ENCODE results near the gene COL18A1.
"Not testable (repeated sequence)": the region's sequence is repeated elsewhere in the genome, so short reads cannot be mapped to it uniquely, and the experiment has no call there.

The COL18A1 gene

GRCh38 chr21:45404730-45405270 is at the start of gene COL18A1:
COL18A1 (plus strand) TSS chr21:45405165; CDS start chr21:45405231, 66 bp downstream.
- DNase-seq (ENCODE audit: extremely low read depth in 1 of 2, low read depth in 1 of 2), result no peak

DNA sequence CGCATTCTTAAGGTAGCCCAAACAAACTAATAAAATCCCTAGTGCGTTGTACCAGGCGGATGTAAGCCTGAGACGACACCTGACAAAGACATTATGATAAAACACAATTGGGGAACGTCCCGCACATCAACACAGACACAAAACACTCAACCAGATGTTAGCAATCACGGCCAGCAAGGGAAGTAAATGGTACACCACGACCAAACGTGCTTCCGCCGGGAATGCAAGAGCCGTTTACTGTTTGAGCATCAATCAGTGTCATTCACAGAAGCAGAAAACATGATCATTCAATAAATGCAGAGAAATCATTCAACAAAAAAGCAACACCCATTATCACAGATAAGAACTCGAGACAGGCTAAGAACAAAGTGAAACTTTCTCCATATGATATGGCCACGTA is 49.4 kb upstream of the COL18A1 start:
- no peak for DNase-seq (ENCODE audit: extremely low read depth in 1 of 2, low read depth in 1 of 2)

GRCh38 chr21:45356251-45356650 is 48.7 kb upstream of the COL18A1 start:
- DNase-seq (ENCODE audit: extremely low read depth in 1 of 2, low read depth in 1 of 2), result no peak

GRCh38 chr21:45356653-45357435 is 48.1 kb upstream of the COL18A1 start:
- DNase-seq (ENCODE audit: extremely low read depth in 1 of 2, low read depth in 1 of 2), result no peak

- no peak for DNase-seq (ENCODE audit: extremely low read depth in 1 of 2, low read depth in 1 of 2)
These were observed 47.3 kb upstream of the COL18A1 start for GRCh38 chr21:45357436-45358260.

- no peak for DNase-seq (ENCODE audit: extremely low read depth in 1 of 2, low read depth in 1 of 2)
These were observed 46.7 kb upstream of the COL18A1 start for GRCh38 chr21:45358261-45358670.

DNA sequence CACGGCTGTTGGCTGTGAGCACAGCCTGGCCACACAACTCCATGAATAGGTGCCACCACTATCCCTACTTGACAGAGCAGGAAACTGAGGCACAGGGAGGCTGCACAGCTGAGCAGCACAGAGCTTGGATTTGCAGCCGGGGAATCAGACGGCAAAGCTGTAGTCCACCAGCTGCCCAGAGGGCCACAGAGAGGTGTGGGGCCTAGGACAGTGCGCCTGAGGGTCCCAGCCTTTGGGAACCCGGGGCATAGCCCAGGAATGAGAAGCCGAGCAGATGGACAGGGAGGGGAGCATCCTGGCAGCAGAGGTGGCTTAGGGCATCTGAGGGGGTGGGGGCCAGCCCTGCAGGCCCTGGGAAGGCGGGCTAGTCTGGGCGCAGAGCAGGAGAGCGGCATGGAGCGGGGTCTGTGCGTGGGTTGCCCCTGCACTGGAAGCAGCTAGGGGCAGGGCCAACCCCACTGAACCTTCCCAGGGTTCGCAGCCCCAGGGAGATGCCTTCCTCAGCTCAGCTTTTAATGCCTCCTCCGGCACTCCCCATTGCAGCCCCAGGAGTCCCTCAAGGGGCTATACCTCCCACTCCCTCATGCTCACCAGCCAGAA is 46.2 kb upstream of the COL18A1 start:
- DNase-seq (ENCODE audit: extremely low read depth in 1 of 2, low read depth in 1 of 2), result no peak

GRCh38 chr21:45359451-45360217 is 45.3 kb upstream of the COL18A1 start:
- DNase-seq (ENCODE audit: extremely low read depth in 1 of 2, low read depth in 1 of 2), result no peak

- no peak for DNase-seq (ENCODE audit: extremely low read depth in 1 of 2, low read depth in 1 of 2)
These were observed 43.6 kb upstream of the COL18A1 start for GRCh38 chr21:45361033-45361997.

GRCh38 chr21:45362077-45362747 is 42.8 kb upstream of the COL18A1 start:
- DNase-seq (ENCODE audit: extremely low read depth in 1 of 2, low read depth in 1 of 2), result no peak

DNA sequence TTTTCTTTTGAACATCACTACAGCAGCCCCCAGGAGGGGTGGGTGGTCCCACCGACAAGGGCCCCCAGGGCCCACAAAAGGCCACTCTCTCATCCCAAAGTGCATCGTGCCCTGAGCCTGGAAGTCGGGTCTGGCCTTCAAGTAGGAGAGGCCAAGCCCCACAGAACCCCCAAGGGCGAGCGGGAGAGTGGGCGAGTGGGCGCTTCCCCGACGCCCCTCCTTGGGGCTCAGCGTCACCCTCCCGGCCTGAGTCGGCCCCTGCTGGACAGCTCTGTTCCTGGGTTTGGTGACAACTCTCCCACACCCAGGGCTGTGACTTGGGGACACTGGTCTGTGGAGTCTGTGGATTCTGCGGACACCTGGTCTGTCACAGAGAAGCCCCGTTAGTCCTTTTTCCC is 42.2 kb upstream of the COL18A1 start:
- DNase-seq (ENCODE audit: extremely low read depth in 1 of 2, low read depth in 1 of 2), result no peak

GRCh38 chr21:45363272-45363671 is 41.7 kb upstream of the COL18A1 start:
- DNase-seq (ENCODE audit: extremely low read depth in 1 of 2, low read depth in 1 of 2), result not testable (repeated sequence)

GRCh38 chr21:45363921-45364467 is 41.0 kb upstream of the COL18A1 start:
- peak; percentile 7 to 39 for DNase-seq (ENCODE audit: extremely low read depth in 1 of 2, low read depth in 1 of 2)

GRCh38 chr21:45364468-45365185 is 40.3 kb upstream of the COL18A1 start:
- DNase-seq (ENCODE audit: extremely low read depth in 1 of 2, low read depth in 1 of 2), result no peak

DNA sequence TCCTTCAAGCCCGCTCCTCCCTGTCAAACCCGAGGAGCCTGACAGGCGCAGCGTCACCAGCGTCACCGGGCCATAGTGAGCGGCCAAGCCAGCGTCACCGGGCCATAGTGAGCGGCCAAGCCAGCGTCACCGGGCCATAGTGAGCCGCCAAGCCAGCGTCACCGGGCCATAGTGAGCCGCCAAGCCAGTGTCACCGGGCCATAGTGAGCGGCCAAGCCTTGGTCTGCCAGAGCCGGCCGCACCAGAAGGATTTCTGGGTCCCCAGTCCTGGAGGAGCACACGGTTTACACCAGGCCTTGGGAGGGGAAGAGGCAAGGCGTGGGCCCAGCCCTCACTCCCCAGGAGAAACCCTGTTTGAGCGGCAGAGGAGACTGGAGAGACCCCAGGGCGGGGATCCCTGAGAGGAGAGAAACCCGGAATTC is 39.8 kb upstream of the COL18A1 start:
- no peak for DNase-seq (ENCODE audit: extremely low read depth in 1 of 2, low read depth in 1 of 2)

GRCh38 chr21:45365608-45366241 is 39.2 kb upstream of the COL18A1 start:
- DNase-seq (ENCODE audit: extremely low read depth in 1 of 2, low read depth in 1 of 2), result no peak

DNA sequence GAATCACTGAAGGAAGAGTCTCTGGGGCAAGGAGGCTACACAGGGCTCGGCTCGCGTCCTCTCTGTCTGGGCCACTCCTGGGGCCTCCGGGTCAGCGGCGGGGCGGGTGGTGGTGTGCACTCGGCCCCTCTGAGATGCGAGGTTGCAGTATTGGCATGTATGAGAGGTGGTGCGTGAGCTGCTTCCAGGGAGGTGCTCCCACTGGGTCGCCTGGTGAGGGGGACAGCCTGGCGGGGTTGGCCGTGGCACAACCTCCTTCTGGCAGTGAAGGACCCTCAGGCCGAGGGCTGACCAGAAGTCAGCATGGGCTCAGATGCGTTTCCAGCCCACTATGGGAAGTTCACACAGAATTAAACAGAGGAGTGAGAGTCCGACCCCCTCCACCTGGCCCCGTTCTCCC is 38.5 kb upstream of the COL18A1 start:
- no peak for DNase-seq (ENCODE audit: extremely low read depth in 1 of 2, low read depth in 1 of 2)

All from stimulated activated CD8-positive, alpha-beta memory T cell treated with anti-CD3 and anti-CD28 coated beads, Interleukin-7, amount 100 ng/mL, for 48 hours (primary cell).